Measurements from ENCODE around the gene EOGT. TPM values are rescaled to one million over a fixed set of nuclear protein-coding genes. Genes with fewer than 3 reads are reported as not detected.
A peak's percentile ranks its signal among the peaks of the same experiment; 100 is the strongest.

Gene EOGT
- total RNA-seq = 10 to 100 TPM; 19.7 TPM
- polyA plus RNA-seq = 14.7 TPM

GRCh38 chr3:69013253-69014021 lies at the start of gene EOGT:
Gene EOGT (minus strand): TSS chr3:69013684. CDS start chr3:69009846, 3,838 bp downstream.
- H3K4me3 ChIP-seq (ENCODE audit: low read length) = peak within 1 kb of the TSS; percentile 64
- CTCF ChIA-PET = interaction anchor here (0.8 to 2.5 kb wide), 7 partner anchors 10 to 88 kb away, joined by 3 to 9 read pairs (median 3); partner anchors contain the start of gene ARL6IP5
- H3K27ac ChIP-seq (ENCODE audit: low read depth, low read length) = peak within 1 kb of the TSS; percentile 73
- peak within 1 kb of the TSS; percentile 85 to 97 (median 94) for H3K27ac Mint-ChIP-seq
- no peaks in the 10 kb centered on the region for H3K27me3 ChIP-seq (ENCODE audit: insufficient read depth, low read length, poor library complexity, severe bottlenecking)
- no peaks in the 10 kb centered on the region for H3K36me3 ChIP-seq (ENCODE audit: insufficient read depth, low read length)
- H3K4me1 ChIP-seq (ENCODE audit: insufficient read depth, low read length) = peaks cover 23% of the 10 kb centered on the region
- POLR2A ChIA-PET = interaction anchor here (0.6 to 1.0 kb wide), 4 partner anchors 39 to 78 kb away, joined by 3 to 7 read pairs (median 6); no protein-coding TSS in a partner anchor
- H3K27me3 Mint-ChIP-seq = no peaks in the 10 kb centered on the region
- no peaks in the 10 kb centered on the region for H3K9me3 Mint-ChIP-seq
- no peaks in the 10 kb centered on the region for H3K9me3 ChIP-seq (ENCODE audit: low read length)
- DNase-seq = peak; percentile 70 to 86 (median 73)
- peak within 1 kb of the TSS; percentile 88 to 97 (median 93) for H3K4me3 Mint-ChIP-seq
- peaks cover 34 to 59% (median 54%) of the 10 kb centered on the region in 3 donors for H3K4me1 Mint-ChIP-seq
- H3K36me3 Mint-ChIP-seq = peaks cover 0 to 14% (median 10%) of the 10 kb centered on the region in 3 donors

GRCh38 chr3:69059688-69060087 lies 46.2 kb upstream of the EOGT start:
- H3K27ac ChIP-seq (ENCODE audit: low read depth, low read length) = no peak overlapping the region
- H3K9me3 ChIP-seq (ENCODE audit: low read length) = no peaks in the 10 kb centered on the region
- peaks cover 30% of the 10 kb centered on the region for H3K36me3 ChIP-seq (ENCODE audit: insufficient read depth, low read length)
- ChIA-PET CTCF (interaction anchor here (1.0 to 2.2 kb wide), 2 partner anchors 30 to 34 kb away, joined by 3 to 4 read pairs; no protein-coding TSS in a partner anchor), POLR2A (interaction anchor here (1.1 kb wide), 1 partner anchor 32 kb away, joined by 4 read pairs; no protein-coding TSS in a partner anchor)
- Mint-ChIP-seq H3K27ac (peak overlapping the region; percentile 74 to 94 (median 92)), H3K9me3 (no peaks in the 10 kb centered on the region), H3K4me3 (no peak overlapping the region), H3K27me3 (no peaks in the 10 kb centered on the region), H3K36me3 (peaks cover 16 to 62% (median 18%) of the 10 kb centered on the region in 3 donors), H3K4me1 (peaks cover 40 to 62% (median 59%) of the 10 kb centered on the region in 3 donors)
- H3K4me3 ChIP-seq (ENCODE audit: low read length) = no peak overlapping the region
- no peaks in the 10 kb centered on the region for H3K27me3 ChIP-seq (ENCODE audit: insufficient read depth, low read length, poor library complexity, severe bottlenecking)
- H3K4me1 ChIP-seq (ENCODE audit: insufficient read depth, low read length) = peaks cover 44% of the 10 kb centered on the region
- DNase-seq = no peak

GRCh38 chr3:69058947-69059224 lies 45.4 kb upstream of the EOGT start:
- H3K27me3 ChIP-seq (ENCODE audit: insufficient read depth, low read length, poor library complexity, severe bottlenecking) = no peaks in the 10 kb centered on the region
- H3K4me3 ChIP-seq (ENCODE audit: low read length) = peak overlapping the region; percentile 11
- peak overlapping the region; percentile 40 for H3K27ac ChIP-seq (ENCODE audit: low read depth, low read length)
- Mint-ChIP-seq H3K27me3 (no peaks in the 10 kb centered on the region), H3K4me1 (peaks cover 33 to 54% (median 51%) of the 10 kb centered on the region in 3 donors), H3K4me3 (peak overlapping the region in 5 of 7 donors; percentile 6 to 68 (median 31)), H3K27ac (peak overlapping the region; percentile 74 to 94 (median 92)), H3K36me3 (peaks cover 16 to 61% (median 18%) of the 10 kb centered on the region in 3 donors), H3K9me3 (no peaks in the 10 kb centered on the region)
- H3K36me3 ChIP-seq (ENCODE audit: insufficient read depth, low read length) = peaks cover 31% of the 10 kb centered on the region
- ChIA-PET CTCF (interaction anchor here (0.9 to 2.2 kb wide), 4 partner anchors 27 to 34 kb away, joined by 3 to 4 read pairs (median 4); no protein-coding TSS in a partner anchor), POLR2A (interaction anchor here (1.0 to 1.3 kb wide), 4 partner anchors 16 to 33 kb away, joined by 3 to 4 read pairs (median 4); partner anchors contain the start of gene ARL6IP5)
- no peaks in the 10 kb centered on the region for H3K9me3 ChIP-seq (ENCODE audit: low read length)
- peaks cover 36% of the 10 kb centered on the region for H3K4me1 ChIP-seq (ENCODE audit: insufficient read depth, low read length)
- no peak for DNase-seq

GRCh38 chr3:69058180-69058946 lies 44.9 kb upstream of the EOGT start:
- ChIA-PET CTCF (interaction anchor here (0.9 to 2.2 kb wide), 5 partner anchors 11 to 34 kb away, joined by 3 to 4 read pairs (median 3); no protein-coding TSS in a partner anchor), POLR2A (interaction anchor here (0.8 to 1.3 kb wide), 7 partner anchors 16 to 45 kb away, joined by 3 to 7 read pairs (median 3); partner anchors contain the start of genes ARL6IP5, EOGT and UBA3)
- Histone ChIP-seq H3K9me3 (ENCODE audit: low read length) (no peaks in the 10 kb centered on the region), H3K4me1 (ENCODE audit: insufficient read depth, low read length) (peaks cover 31% of the 10 kb centered on the region), H3K36me3 (ENCODE audit: insufficient read depth, low read length) (peaks cover 31% of the 10 kb centered on the region), H3K27me3 (ENCODE audit: insufficient read depth, low read length, poor library complexity, severe bottlenecking) (no peaks in the 10 kb centered on the region), H3K27ac (ENCODE audit: low read depth, low read length) (peak overlapping the region; percentile 40), H3K4me3 (ENCODE audit: low read length) (peak overlapping the region; percentile 11)
- no peaks in the 10 kb centered on the region for H3K27me3 Mint-ChIP-seq
- no peaks in the 10 kb centered on the region for H3K9me3 Mint-ChIP-seq
- H3K4me3 Mint-ChIP-seq = peak overlapping the region in 5 of 7 donors; percentile 6 to 68 (median 31)
- H3K36me3 Mint-ChIP-seq = peaks cover 16 to 61% (median 18%) of the 10 kb centered on the region in 3 donors
- peak overlapping the region; percentile 74 to 94 (median 92) for H3K27ac Mint-ChIP-seq
- peaks cover 28 to 49% (median 46%) of the 10 kb centered on the region in 3 donors for H3K4me1 Mint-ChIP-seq
- peak in 2 of 5 donors; percentile 23 to 56 for DNase-seq

GRCh38 chr3:69052472-69052898 lies 39.0 kb upstream of the EOGT start:
- ChIA-PET CTCF (interaction anchor here (1.1 to 2.0 kb wide), 4 partner anchors 11 to 40 kb away, joined by 3 to 10 read pairs (median 6); no protein-coding TSS in a partner anchor), POLR2A (interaction anchor here (0.6 to 3.6 kb wide), 11 partner anchors 14 to 1397 kb away, joined by 3 to 15 read pairs (median 6); partner anchors contain the start of genes ARL6IP5, EOGT and UBA3)
- no peaks in the 10 kb centered on the region for H3K27me3 ChIP-seq (ENCODE audit: insufficient read depth, low read length, poor library complexity, severe bottlenecking)
- peaks cover 17% of the 10 kb centered on the region for H3K36me3 ChIP-seq (ENCODE audit: insufficient read depth, low read length)
- Mint-ChIP-seq H3K4me1 (peaks cover 42 to 60% (median 59%) of the 10 kb centered on the region in 3 donors), H3K27ac (peak overlapping the region; percentile 95 to 100 (median 98)), H3K27me3 (peaks cover 0 to 4% of the 10 kb centered on the region in 2 donors), H3K36me3 (peaks cover 4 to 58% (median 8%) of the 10 kb centered on the region in 3 donors), H3K4me3 (peak overlapping the region; percentile 94 to 99 (median 97)), H3K9me3 (no peaks in the 10 kb centered on the region)
- peak overlapping the region; percentile 99 for H3K27ac ChIP-seq (ENCODE audit: low read depth, low read length)
- DNase-seq = no peak
- H3K4me1 ChIP-seq (ENCODE audit: insufficient read depth, low read length) = peaks cover 25% of the 10 kb centered on the region
- peak overlapping the region; percentile 75 for H3K4me3 ChIP-seq (ENCODE audit: low read length)
- H3K9me3 ChIP-seq (ENCODE audit: low read length) = no peaks in the 10 kb centered on the region

- Histone ChIP-seq H3K4me1 (ENCODE audit: insufficient read depth, low read length) (peaks cover 30% of the 10 kb centered on the region), H3K9me3 (ENCODE audit: low read length) (no peaks in the 10 kb centered on the region), H3K27ac (ENCODE audit: low read depth, low read length) (peak within 1 kb of the TSS; percentile 99), H3K27me3 (ENCODE audit: insufficient read depth, low read length, poor library complexity, severe bottlenecking) (no peaks in the 10 kb centered on the region), H3K4me3 (ENCODE audit: low read length) (peak within 1 kb of the TSS; percentile 75), H3K36me3 (ENCODE audit: insufficient read depth, low read length) (peaks cover 19% of the 10 kb centered on the region)
- Mint-ChIP-seq H3K9me3 (no peaks in the 10 kb centered on the region), H3K36me3 (peaks cover 4 to 58% (median 10%) of the 10 kb centered on the region in 3 donors), H3K4me1 (peaks cover 46 to 60% (median 59%) of the 10 kb centered on the region in 3 donors), H3K4me3 (peak within 1 kb of the TSS; percentile 94 to 99 (median 97)), H3K27ac (peak within 1 kb of the TSS; percentile 95 to 100 (median 98)), H3K27me3 (peaks cover 0 to 4% of the 10 kb centered on the region in 2 donors)
- ChIA-PET POLR2A (interaction anchor here (0.6 to 3.6 kb wide), 12 partner anchors 14 to 1396 kb away, joined by 3 to 15 read pairs (median 6); partner anchors contain the start of genes ARL6IP5 and UBA3), CTCF (interaction anchor here (0.8 to 2.0 kb wide), 5 partner anchors 9 to 40 kb away, joined by 3 to 10 read pairs (median 4); no protein-coding TSS in a partner anchor)
- DNase-seq = peak; percentile 97 to 99 (median 98)
Observed at GRCh38 chr3:69051756-69052471, 38.4 kb upstream of the EOGT start, which contains the start of gene TMF1. Gene TMF1 (minus strand): TSS chr3:69052333. CDS start chr3:69052086, 247 bp downstream.

All from CD8-positive, alpha-beta memory T cell (primary cell).